HepG2 (cell line): Measurements from ENCODE around the gene SBK1. TPM values are rescaled to one million over a fixed set of nuclear protein-coding genes. Genes with fewer than 3 reads are reported as not detected.

Experiments used
- FOSL1 ChIP-seq: sonication (generic); formaldehyde crosslinking; IDR thresholded peaks from 2 replicates; pipeline ENCODE4 v1.9.0; 2021; ENCODE audit warnings: missing genetic modification reagents, borderline replicate concordance
- GZF1 ChIP-seq: sonication (generic); formaldehyde crosslinking; IDR thresholded peaks from 2 replicates; pipeline ENCODE4 v1.5.1; 2020; ENCODE audit warnings: mild to moderate bottlenecking, missing genetic modification reagents
- HHEX ChIP-seq: IDR thresholded peaks from 2 replicates; pipeline ENCODE4 v1.6.1; 2016; ENCODE audit warnings: control low read depth
- KAT7 ChIP-seq: IDR thresholded peaks from 2 replicates; pipeline ENCODE4 v1.6.1; 2018; ENCODE audit warnings: borderline replicate concordance, missing compliant biosample characterization
- MIXL1 ChIP-seq: IDR thresholded peaks from 2 replicates; pipeline ENCODE4 v1.6.1; 2016
- MYC ChIP-seq: sonication (generic); formaldehyde crosslinking; IDR thresholded peaks from 2 replicates; pipeline ENCODE4 v1.9.0; 2021; ENCODE audit warnings: missing genetic modification reagents, borderline replicate concordance
- NCOA5 ChIP-seq: sonication (generic); formaldehyde crosslinking; IDR thresholded peaks from 2 replicates; pipeline ENCODE4 v1.4.0; 2020; ENCODE audit warnings: missing genetic modification reagents
- NFE2L1 ChIP-seq: sonication (generic); formaldehyde crosslinking; IDR thresholded peaks from 2 replicates; pipeline ENCODE4 v1.4.0; 2020; ENCODE audit warnings: missing genetic modification reagents, mild to moderate bottlenecking, borderline replicate concordance
- SP1 ChIP-seq, 2 experiments: fragments of 450-650 bp in 1 of 2; sonication (generic) in 1 of 2; formaldehyde crosslinking in 1 of 2; IDR thresholded peaks; 2 replicates each; pipeline versions ENCODE4 v1.4.0 to v1.6.1; 2016 to 2020; ENCODE audit warnings: missing genetic modification reagents in 1 of 2
- SPEN ChIP-seq: sonication (generic); formaldehyde crosslinking; IDR thresholded peaks from 2 replicates; pipeline ENCODE4 v1.5.1; 2020; ENCODE audit warnings: low read depth, mild to moderate bottlenecking, missing genetic modification reagents
- SRSF4 ChIP-seq: fragments of 200-400 bp; formaldehyde crosslinking; IDR thresholded peaks from one replicate; pipeline ENCODE4 v1.6.1; 2018; ENCODE audit warnings: mild to moderate bottlenecking, low read depth, low read length, moderate library complexity; ENCODE audit not compliant: poor library complexity, severe bottlenecking
- ZNF124 ChIP-seq: sonication (generic); formaldehyde crosslinking; IDR thresholded peaks from 2 replicates; pipeline ENCODE4 v1.4.0; 2020; ENCODE audit warnings: missing genetic modification reagents
- ZNF142 ChIP-seq: sonication (generic); formaldehyde crosslinking; IDR thresholded peaks from 2 replicates; pipeline ENCODE4 v1.4.0; 2020; ENCODE audit warnings: missing genetic modification reagents
- ZNF414 ChIP-seq: sonication (generic); formaldehyde crosslinking; IDR thresholded peaks from 2 replicates; pipeline ENCODE4 v1.5.0; 2020; ENCODE audit warnings: missing genetic modification reagents
- ZNF546 ChIP-seq: sonication (generic); formaldehyde crosslinking; conservative IDR thresholded peaks from 2 replicates; pipeline ENCODE4 v1.8.1; 2023; ENCODE audit warnings: mild to moderate bottlenecking, missing genetic modification reagents
- ZNF589 ChIP-seq: sonication (generic); formaldehyde crosslinking; conservative IDR thresholded peaks from 2 replicates; pipeline ENCODE4 v1.8.0; 2022; ENCODE audit warnings: mild to moderate bottlenecking, moderate library complexity, missing genetic modification reagents
- ZNF777 ChIP-seq: sonication (generic); formaldehyde crosslinking; IDR thresholded peaks from 2 replicates; pipeline ENCODE4 v1.4.0; 2020; ENCODE audit warnings: missing genetic modification reagents
- polyA plus RNA-seq, 8 experiments: library from polyadenylated mRNA; depleted of rRNA in 3 of 8; stranded (reverse) in 7 of 8; unstranded in 1 of 8; fragments of >200 nt; fragmentation: Illumina TruSeq in 4 of 8; extraction: Trizol in 4 of 8; gene quantifications; 2 replicates each; pipeline versions ENCODE4 v1.2.1 to v1.2.3, GENCODE V29; 2011 to 2016; ENCODE audit warnings: low read depth in 4 of 8, missing spikeins in 1 of 8, mixed read lengths in 1 of 8; ENCODE audit not compliant: insufficient read depth in 1 of 8
- total RNA-seq, 5 experiments: library from RNA; depleted of rRNA; stranded (reverse); fragments of >200 nt; fragmentation: Illumina TruSeq; extraction: Trizol; gene quantifications; 2 replicates each; pipeline ENCODE4 v1.2.3, GENCODE V29; 2016; ENCODE audit warnings: low read depth in 1 of 5
- TF ChIP-seq, protein P1 (sequence below): sonication (generic); formaldehyde crosslinking; IDR thresholded peaks from 2 replicates; pipeline ENCODE4 v1.4.0; 2020; ENCODE audit warnings: missing genetic modification reagents, borderline replicate concordance
- TF ChIP-seq, protein P2 (sequence below): sonication (generic); formaldehyde crosslinking; IDR thresholded peaks from 2 replicates; pipeline ENCODE4 v1.4.0; 2020; ENCODE audit warnings: missing genetic modification reagents

Gene SBK1
- total and polyA plus RNA-seq, 2 of the 13 experiments (the other 11 are each of a cell fraction or from before 2014, with no cell fraction given), result 0.15 to 0.17 TPM

GRCh38 chr16:28304214-28304613 is 11.9 kb downstream of the SBK1 start (continued):
- TF ChIP-seq, protein P1, sequence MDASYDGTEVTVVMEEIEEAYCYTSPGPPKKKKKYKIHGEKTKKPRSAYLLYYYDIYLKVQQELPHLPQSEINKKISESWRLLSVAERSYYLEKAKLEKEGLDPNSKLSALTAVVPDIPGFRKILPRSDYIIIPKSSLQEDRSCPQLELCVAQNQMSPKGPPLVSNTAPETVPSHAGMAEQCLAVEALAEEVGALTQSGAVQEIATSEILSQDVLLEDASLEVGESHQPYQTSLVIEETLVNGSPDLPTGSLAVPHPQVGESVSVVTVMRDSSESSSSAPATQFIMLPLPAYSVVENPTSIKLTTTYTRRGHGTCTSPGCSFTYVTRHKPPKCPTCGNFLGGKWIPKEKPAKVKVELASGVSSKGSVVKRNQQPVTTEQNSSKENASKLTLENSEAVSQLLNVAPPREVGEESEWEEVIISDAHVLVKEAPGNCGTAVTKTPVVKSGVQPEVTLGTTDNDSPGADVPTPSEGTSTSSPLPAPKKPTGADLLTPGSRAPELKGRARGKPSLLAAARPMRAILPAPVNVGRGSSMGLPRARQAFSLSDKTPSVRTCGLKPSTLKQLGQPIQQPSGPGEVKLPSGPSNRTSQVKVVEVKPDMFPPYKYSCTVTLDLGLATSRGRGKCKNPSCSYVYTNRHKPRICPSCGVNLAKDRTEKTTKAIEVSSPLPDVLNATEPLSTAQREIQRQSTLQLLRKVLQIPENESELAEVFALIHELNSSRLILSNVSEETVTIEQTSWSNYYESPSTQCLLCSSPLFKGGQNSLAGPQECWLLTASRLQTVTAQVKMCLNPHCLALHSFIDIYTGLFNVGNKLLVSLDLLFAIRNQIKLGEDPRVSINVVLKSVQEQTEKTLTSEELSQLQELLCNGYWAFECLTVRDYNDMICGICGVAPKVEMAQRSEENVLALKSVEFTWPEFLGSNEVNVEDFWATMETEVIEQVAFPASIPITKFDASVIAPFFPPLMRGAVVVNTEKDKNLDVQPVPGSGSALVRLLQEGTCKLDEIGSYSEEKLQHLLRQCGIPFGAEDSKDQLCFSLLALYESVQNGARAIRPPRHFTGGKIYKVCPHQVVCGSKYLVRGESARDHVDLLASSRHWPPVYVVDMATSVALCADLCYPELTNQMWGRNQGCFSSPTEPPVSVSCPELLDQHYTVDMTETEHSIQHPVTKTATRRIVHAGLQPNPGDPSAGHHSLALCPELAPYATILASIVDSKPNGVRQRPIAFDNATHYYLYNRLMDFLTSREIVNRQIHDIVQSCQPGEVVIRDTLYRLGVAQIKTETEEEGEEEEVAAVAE (CRISPR knock-in tag), result peak; percentile 96
- TF ChIP-seq ZNF589 (CRISPR knock-in tag), result peak; percentile 96
- no peak for TF ChIP-seq ZNF546 (CRISPR knock-in tag)
- TF ChIP-seq FOSL1, result peak; percentile 26; the same call in 1 of the 2 replicates
- TF ChIP-seq HHEX (CRISPR knock-in tag), result peak; percentile 66; the same call in 1 of the 2 replicates
- peak; percentile 90; the same call in 1 of the 2 replicates for TF ChIP-seq ZNF124 (CRISPR knock-in tag)
- peak; percentile 50; the same call in 1 of the 2 replicates for TF ChIP-seq ZNF777 (CRISPR knock-in tag)
- no peak for TF ChIP-seq KAT7
- TF ChIP-seq, protein P2, sequence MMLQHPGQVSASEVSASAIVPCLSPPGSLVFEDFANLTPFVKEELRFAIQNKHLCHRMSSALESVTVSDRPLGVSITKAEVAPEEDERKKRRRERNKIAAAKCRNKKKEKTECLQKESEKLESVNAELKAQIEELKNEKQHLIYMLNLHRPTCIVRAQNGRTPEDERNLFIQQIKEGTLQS (CRISPR knock-in tag), result peak; percentile 81; the same call in 1 of the 2 replicates
- peak; percentile 95 for TF ChIP-seq MIXL1 (CRISPR knock-in tag)
- no peak for TF ChIP-seq SP1 (IDR thresholded peaks at IDR 0.05)
- TF ChIP-seq SP1 (CRISPR knock-in tag; IDR thresholded peaks at IDR 0.05), result peak; percentile 54; the same call in 1 of the 2 replicates
- peak; percentile 70; the same call in 1 of the 2 replicates for TF ChIP-seq MYC (CRISPR knock-in tag)
- peak; percentile 60; the same call in 1 of the 2 replicates for TF ChIP-seq GZF1
- TF ChIP-seq SPEN (CRISPR knock-in tag), result peak; percentile 53; the same call in 1 of the 2 replicates
- TF ChIP-seq ZNF142 (CRISPR knock-in tag), result peak; percentile 79; the same call in 1 of the 2 replicates
- TF ChIP-seq NFE2L1 (CRISPR knock-in tag), result no peak
- TF ChIP-seq NCOA5, result no peak
- 0 out of 2 replicates have a peak, but pooled peaks have one; percentile 54 for TF ChIP-seq ZNF414 (CRISPR knock-in tag)
- TF ChIP-seq SRSF4, result no peak
